ENCODE measurements around the gene GBX1. TPM values are rescaled to one million over a fixed set of nuclear protein-coding genes. Genes with fewer than 3 reads are reported as not detected.

The GBX1 gene
- not detected for total RNA-seq

- ATAC-seq (peak; percentile 43), DNase-seq (no peak)
- intact Hi-C loops (cut with micrococcal nuclease): no loop called here
- peaks cover 3% of the 10 kb centered on the region for H3K4me1 Mint-ChIP-seq (ENCODE audit: low read depth)
- H3K9me3 Mint-ChIP-seq: no peaks in the 10 kb centered on the region
- H3K27me3 Mint-ChIP-seq: peaks cover 39% of the 10 kb centered on the region
- peak within 1 kb of the TSS; percentile 54 for H3K4me3 Mint-ChIP-seq
- H3K36me3 Mint-ChIP-seq (ENCODE audit: low read depth): no peaks in the 10 kb centered on the region
- no peak for TF ChIP-seq CTCF (IDR thresholded peaks at IDR 0.05)
- H3K27ac Mint-ChIP-seq: no peak within 1 kb of the TSS
- ChIA-PET CTCF (interaction anchor here (0.6 to 5.9 kb wide), 28 partner anchors 8 to 854 kb away, joined by 3 to 38 read pairs (median 3); partner anchors contain the start of gene SMARCD3), POLR2A (interaction anchor here (0.7 to 0.9 kb wide), 2 partner anchors 48 to 60 kb away, joined by 3 read pairs; partner anchors contain the start of gene ABCF2)
These were observed at the start of gene GBX1 for GRCh38 chr7:151167197-151167961. Gene GBX1 (minus strand): TSS chr7:151167694. CDS start chr7:151167548, 146 bp downstream.

GRCh38 chr7:151215396-151215795 lies 47.9 kb upstream of the GBX1 start:
- peaks cover 49% of the 10 kb centered on the region for H3K36me3 Mint-ChIP-seq (ENCODE audit: low read depth)
- POLR2A ChIA-PET: interaction anchor here (1.4 to 2.4 kb wide), 3 partner anchors 9 to 11 kb away, joined by 3 to 9 read pairs (median 4); partner anchors contain the start of gene ABCF2
- H3K9me3 Mint-ChIP-seq: no peaks in the 10 kb centered on the region
- H3K27ac Mint-ChIP-seq: no peak overlapping the region
- no peaks in the 10 kb centered on the region for H3K27me3 Mint-ChIP-seq
- CTCF ChIA-PET: interaction anchor here (0.6 to 1.3 kb wide), 2 partner anchors 11 to 45 kb away, joined by 3 read pairs; partner anchors contain the start of gene ABCF2
- DNase-seq (no peak), ATAC-seq (no peak)
- TF ChIP-seq CTCF (IDR thresholded peaks at IDR 0.05): no peak
- no peak overlapping the region for H3K4me3 Mint-ChIP-seq
- intact Hi-C loops (cut with micrococcal nuclease): no loop called here
- H3K4me1 Mint-ChIP-seq (ENCODE audit: low read depth): peaks cover under 1% of the 10 kb centered on the region

GRCh38 chr7:151213826-151214225 lies 46.3 kb upstream of the GBX1 start:
- intact Hi-C loops (cut with micrococcal nuclease): no loop called here
- Mint-ChIP-seq H3K27me3 (no peaks in the 10 kb centered on the region), H3K4me3 (no peak overlapping the region), H3K9me3 (no peaks in the 10 kb centered on the region), H3K27ac (no peak overlapping the region), H3K4me1 (ENCODE audit: low read depth) (no peaks in the 10 kb centered on the region), H3K36me3 (ENCODE audit: low read depth) (peaks cover 42% of the 10 kb centered on the region)
- CTCF ChIA-PET: interaction anchor here (1.0 to 1.5 kb wide), 3 partner anchors 12 to 90 kb away, joined by 3 to 6 read pairs (median 4); no protein-coding TSS in a partner anchor
- no peak for DNase-seq
- no peak for TF ChIP-seq CTCF (IDR thresholded peaks at IDR 0.05)
- no peak for ATAC-seq
- POLR2A ChIA-PET: interaction anchor here (1.4 to 2.4 kb wide), 3 partner anchors 9 to 13 kb away, joined by 3 to 9 read pairs (median 4); partner anchors contain the start of gene ABCF2

GRCh38 chr7:151212626-151213025 lies 45.1 kb upstream of the GBX1 start:
- no peak for DNase-seq
- no peak for ATAC-seq
- TF ChIP-seq CTCF (IDR thresholded peaks at IDR 0.05): no peak
- ChIA-PET CTCF (interaction anchor here (0.9 to 1.4 kb wide), 3 partner anchors 13 to 89 kb away, joined by 3 to 6 read pairs (median 3); no protein-coding TSS in a partner anchor), POLR2A (interaction anchor here (1.2 to 1.6 kb wide), 2 partner anchors 10 to 12 kb away, joined by 3 to 4 read pairs; no protein-coding TSS in a partner anchor)
- intact Hi-C loops (cut with micrococcal nuclease): no loop called here
- Mint-ChIP-seq H3K27me3 (no peaks in the 10 kb centered on the region), H3K4me3 (no peak overlapping the region), H3K36me3 (ENCODE audit: low read depth) (peaks cover 31% of the 10 kb centered on the region), H3K27ac (no peak overlapping the region), H3K9me3 (no peaks in the 10 kb centered on the region), H3K4me1 (ENCODE audit: low read depth) (peaks cover 7% of the 10 kb centered on the region)
